ENCODE results near the gene TMA7B. TPM values are rescaled to one million over a fixed set of nuclear protein-coding genes. Genes with fewer than 3 reads are reported as not detected.

Gene TMA7B
- total RNA-seq = not detected in 2 replicates

GRCh38 chr22:39959640-39960447 is at the start of gene TMA7B:
TMA7B (plus strand) TSS chr22:39960397; CDS start chr22:39964375, 3,978 bp downstream.

GRCh38 chr22:39994566-39995392 is 34.6 kb downstream of the TMA7B start, which contains the start of gene FAM83F:
FAM83F (plus strand) TSS chr22:39994954; CDS start chr22:39995043, 89 bp downstream.

Other genes with a start within 250 kb of the TMA7B start
- not detected in 2 replicates for gene ENTHD1, start 66.6 kb upstream of the TMA7B start, total RNA-seq
- gene GRAP2, start 59.3 kb upstream of the TMA7B start, total RNA-seq = not detected in 2 replicates
- gene FAM83F, start 34.6 kb downstream of the TMA7B start, total RNA-seq = 0.12 TPM in 1 of 2 replicates, not detected in the other
- gene TNRC6B, start 217.5 kb downstream of the TMA7B start, total RNA-seq = 8.6 and 14.6 TPM in 2 replicates